NCI-H2081 (cell line): ENCODE results near the gene TMEM108.

Experiments
- DNase-seq, 2 experiments: peaks; one replicate each; lab custom pipeline; 2025; lab: John Stamatoyannopoulos, UW

Gene TMEM108

DNA sequence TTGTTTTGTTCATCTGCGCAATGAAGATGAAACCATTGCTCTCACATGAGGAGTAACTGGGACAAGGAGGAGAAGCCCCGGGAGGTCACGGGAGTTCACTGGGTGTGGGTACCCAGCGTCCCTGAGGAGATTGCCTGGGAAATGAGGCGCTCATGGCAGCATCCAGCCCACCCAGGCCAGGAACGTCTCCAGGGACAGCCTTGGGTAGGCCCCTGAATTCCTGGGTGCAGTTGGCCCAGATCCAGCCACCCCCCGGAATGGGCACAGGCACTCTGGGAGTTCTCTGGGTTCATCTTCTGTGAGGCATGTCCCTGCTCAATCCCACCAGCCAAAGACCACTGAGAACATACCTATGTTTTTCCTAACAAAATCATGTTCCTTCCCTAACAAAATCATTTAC, 380.2 kb downstream of the TMEM108 start:
- DNase-seq, result no peak

DNA sequence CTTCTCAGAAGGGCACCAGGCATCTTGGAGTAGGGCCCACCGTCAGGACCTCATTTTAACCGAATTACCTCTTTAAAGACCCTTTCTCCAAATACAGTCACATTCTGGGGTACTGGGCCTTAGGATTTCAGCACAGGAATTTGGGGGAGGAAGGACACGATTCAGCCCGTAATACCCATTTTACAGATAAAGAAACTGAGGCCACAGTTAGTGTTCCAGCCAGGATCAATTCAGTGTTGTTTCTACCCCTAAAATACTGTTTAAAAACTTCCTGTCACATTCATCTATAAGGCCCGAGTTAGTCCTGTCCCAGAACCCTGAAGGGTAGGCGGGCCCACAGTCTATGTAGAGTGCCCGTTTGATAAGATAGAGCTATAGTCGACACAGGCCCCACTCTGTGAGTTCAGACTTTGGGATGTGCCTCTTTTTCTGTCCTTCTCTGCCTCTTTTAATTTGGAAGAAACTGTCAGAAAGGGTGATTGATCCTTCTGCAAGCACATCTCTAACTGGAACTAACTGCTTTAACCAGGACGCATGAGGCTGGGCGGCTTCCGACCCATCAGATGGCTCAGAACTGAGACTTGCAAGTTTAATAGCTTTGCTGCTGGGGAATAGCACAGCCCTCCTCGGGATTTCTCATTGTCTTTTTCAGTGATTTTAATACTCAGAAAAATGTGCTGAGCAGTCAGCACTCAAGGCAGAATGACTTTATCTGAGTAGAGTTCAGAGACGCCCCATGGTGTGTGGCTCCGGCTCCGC, 381.1 kb downstream of the TMEM108 start:
- DNase-seq, result no peak

DNA sequence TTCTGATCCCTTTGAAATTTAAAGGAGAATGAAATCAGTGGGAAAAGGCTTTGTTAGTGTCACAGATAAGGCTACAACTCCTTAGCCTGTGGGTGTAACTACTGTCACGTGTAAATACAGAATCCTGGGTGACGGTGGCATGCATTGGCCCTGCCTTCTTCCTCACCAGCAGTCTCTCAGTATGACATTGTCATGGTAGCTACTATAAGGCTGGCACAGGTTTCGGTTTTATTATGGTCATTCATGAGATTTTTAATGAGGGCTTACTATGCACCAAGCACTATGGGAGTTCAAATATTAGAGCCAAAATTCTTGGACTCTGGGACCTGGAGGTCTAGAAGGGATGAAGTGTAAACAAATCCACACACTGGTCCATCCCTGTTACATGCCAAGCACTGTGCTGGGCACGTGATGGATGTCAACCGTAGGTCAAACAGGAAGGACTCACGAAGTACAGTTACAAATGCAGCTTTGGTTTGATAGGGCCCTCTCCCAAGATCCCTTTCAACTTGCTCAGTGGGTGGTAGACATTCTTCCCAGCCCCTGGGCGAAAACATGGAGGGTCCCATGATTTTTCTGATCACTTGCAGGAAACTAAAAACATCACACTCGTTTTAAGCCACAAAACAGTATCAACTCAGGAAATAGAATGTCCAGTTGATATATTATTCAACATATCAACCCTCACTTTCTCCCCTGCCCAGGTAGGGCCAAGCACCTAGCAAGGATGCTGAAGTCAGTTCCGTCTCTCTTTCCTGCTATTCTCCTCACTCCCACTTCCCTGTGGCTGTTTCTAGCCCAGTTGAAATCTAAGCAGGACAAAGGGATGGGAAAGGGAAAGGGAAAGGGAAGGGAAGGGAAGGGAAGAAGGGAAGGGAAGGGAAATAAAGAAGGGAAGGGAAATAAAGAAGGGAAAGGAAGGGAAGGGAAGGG, 387.0 kb downstream of the TMEM108 start:
- DNase-seq, result no peak

DNA sequence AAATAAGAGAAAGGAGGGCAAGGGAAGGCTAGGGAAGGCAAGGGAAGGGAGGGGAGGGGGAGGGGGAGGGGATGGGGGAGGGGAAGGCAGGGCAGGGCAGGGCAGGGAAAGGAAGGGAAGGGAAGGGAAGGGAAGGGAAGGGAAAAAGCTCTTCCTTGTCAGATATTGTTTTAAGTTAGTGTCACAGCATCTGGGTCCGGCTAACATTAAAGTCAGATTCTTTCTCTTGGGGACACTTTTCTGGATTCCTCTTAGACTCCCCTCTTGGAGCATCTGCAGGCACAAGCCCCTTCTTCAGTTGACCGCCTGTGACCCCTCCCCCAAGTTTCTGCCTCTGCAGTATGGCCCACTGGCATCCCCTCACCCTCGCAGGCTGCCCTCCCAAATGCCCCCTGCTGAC, 387.7 kb downstream of the TMEM108 start:
- no peak for DNase-seq

DNA sequence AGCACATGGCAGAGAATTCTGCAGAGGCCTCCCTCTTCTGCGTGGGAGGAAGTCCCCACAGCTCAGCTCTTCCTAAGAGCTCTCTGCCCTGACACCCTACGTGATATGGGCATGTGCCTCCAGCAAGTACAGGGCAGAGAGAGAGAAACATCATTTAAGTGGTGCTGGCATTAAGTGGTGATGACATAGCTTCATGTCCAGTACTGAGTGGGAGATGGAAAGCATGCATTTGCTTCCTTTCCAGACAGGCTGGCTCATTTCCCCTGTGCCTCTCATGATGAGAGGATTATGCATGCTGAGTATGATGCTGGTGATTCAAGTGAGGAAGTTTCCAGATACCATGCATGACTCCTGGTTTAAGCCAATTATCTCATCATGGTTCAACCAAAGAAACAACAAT, 388.5 kb downstream of the TMEM108 start:
- DNase-seq, result no peak

DNA sequence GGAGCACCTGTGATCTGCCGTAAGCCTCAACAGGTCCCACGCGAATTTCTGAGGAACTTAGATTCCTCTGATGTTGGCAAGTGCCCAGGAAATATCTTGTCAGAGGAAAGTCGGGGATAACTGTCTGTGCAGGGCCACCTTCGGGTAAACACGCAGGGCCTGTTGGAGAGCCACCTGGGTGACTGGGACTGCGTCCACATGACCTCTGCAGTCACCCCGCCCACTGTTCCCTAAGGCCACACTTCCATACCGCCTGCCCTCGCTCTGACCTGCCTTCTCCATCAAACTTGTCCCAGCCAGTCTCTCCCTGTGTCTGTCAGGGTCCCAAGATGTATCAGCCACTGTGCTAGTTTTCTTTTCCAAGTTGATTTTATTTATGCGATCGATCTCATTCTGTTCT, 390.4 kb downstream of the TMEM108 start:
- no peak for DNase-seq

DNA sequence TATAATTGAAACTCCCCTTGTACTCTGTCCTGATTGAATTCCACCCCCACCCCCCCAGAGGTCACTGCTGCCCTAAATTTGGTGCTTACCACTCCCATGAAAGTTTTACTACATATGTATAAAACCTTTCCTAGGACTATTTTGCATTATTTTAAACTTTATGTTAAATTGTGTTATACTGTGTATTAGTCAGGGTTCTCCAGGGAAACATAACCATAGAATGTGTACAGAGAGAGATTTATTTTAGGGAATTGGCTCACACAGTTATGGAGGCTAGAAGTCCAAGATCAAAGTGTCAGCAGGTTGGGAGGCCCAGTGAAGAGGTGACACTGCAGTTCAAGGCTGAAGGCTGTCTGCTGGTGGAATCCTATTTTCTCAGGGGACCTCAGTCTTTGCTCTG, 390.9 kb downstream of the TMEM108 start:
- no peak for DNase-seq

DNA sequence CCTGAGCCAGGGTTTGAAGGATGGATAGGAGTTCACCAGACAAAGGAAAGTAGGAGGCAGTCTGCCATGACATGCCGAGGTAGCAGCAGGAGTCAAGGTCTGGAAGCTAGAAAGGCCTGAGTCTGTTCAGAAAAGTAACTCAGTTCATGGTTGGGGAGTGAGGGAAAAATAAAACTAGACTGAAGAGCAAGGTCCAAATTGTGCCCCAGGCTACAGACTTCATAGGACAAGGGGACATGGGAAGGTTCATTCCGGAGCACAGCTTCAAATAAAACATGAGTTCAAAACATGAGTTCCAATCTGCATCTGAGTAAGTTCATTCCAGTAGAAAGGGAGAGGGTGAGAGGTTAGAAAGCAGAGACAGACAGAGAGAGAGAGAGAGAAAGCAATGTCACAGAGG, 401.4 kb downstream of the TMEM108 start:
- DNase-seq, result no peak

DNA sequence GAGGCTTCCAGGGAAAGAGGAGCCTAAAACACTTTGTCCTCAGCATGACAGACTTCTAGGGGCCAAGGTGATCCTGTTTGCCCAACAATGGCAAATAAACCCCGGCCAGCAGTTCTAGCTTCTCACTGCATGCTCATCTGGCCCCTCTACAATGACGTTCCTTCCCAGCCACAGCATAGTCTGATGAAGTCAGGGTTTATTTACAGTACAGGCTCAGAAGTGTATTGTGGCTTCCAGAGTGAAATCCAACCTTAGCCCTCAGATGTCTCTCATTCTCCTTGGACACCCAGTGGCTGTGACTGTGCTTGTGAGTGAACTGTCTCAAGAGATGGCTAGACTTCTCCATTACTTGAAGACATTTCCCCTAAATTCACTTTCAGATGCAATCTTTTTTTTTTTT, 402.5 kb downstream of the TMEM108 start:
- no peak for DNase-seq

DNA sequence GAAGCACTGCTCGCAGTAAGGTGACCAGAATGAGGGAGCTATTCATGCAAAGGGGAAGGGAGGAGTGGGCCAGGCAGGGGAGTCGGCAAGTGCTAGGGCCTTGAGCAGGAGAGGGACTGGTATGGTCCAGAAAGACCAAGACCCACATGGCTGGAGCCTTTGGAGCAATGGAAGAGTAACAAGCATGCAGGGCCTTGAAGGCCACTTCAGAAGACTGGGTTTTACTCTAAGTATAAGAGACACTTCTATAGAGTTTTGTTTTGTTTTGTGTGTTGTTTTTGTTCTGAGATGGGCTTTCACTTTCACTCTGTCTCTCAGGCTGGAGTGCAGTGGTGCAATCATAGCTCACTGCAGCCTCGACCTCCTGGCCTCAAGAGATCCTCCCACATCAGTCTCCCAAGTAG, 403.7 kb downstream of the TMEM108 start:
- no peak for DNase-seq

DNA sequence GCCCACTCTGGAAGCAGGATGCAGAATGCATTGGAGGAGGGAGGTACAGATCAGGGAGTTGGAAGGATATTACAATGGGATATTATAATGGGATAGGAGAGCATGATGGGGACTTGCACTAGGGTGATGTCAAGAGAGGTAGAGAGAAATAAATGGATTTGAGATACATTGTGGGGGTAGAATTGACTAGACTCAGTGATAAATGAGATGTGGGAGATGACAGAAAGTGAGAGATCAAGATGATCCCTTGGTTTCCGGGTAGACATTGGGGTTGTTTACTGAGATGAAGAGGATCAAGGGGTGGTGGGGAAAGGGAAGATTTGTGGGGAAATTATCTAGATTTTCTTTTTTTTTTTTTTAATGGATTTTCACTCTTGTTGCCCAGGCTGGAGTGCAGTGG, 404.3 kb downstream of the TMEM108 start:
- no peak for DNase-seq

DNA sequence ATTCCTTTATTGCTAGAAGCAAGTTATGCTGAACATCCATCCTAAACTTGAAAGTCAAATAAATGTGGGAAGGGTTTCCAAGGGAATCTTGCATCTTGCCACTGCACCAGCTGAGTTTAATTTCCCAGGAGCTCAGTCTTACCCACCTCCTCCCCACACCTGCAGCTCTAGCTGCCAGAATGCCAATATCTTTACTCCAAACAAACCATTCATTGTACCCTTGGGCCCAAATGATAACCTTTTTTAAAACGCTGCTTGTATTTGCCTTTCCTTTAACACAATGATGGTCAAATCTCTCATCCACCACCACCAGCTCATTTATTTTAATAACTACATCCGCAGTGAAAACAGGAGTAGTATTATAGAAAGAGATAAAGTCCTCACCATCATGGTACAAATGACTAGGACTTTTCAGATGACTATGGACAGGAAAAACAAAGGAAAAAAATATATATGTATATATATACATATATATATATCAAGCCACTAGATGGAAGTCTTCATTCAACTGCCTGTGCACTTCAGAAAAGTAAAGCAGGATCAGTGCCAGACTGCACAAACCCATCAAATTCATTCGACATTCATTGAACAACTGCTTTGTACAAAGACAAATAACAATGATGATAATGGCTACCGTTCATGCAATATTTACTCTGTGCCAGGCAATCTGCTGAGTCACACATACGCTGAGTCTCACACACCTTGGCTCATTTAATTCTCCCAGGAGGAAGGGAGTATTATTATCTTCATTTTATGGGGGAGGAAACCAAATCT, 405.6 kb downstream of the TMEM108 start:
- peak; percentile 67 to 94 for DNase-seq

DNA sequence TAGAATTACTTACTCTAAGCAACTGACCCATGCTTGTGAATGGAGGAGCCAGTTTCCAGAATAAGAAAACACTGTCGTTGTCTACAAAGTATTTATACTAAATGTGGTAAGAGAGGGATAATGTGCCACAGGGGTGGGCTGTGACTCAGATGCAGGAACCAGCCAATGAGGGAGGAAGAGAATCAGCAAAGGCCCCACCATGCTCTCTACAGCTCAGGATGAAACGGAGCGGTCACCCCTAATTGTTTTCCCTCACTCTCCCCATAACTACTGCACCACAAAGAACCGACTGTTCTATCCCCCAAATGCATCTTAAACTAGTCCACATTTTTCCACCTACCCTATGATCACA, 406.2 kb downstream of the TMEM108 start:
- DNase-seq, result no peak

DNA sequence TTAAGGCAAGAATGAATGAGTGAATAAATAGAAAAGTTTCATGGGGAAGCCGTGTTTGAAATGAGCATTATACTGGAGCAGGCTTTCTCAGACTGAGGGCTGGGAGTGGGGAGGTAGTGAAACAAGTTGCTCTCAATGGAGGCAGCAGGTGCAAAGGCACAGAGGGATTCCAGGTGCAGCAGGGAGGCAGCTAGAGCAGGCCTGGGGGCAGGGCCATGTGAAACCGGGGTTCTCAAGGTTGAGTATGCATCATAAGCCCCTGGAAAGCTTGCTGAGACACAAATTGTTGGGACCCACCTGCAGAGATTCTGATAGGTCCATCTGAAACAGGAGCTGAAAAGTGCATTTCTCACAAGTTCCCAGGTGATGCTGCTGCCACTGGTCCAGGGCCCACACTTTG, 406.9 kb downstream of the TMEM108 start:
- DNase-seq, result peak in 1 of 2 experiments; percentile 44
